SKM-1 treated with dmso at 0.1 percent for 144 hours (cell line): ENCODE data around the gene COL12A1.

Experiments
- DNase-seq: peaks from one replicate; lab custom pipeline; 2025; ENCODE audit not compliant: unreplicated experiment; lab: John Stamatoyannopoulos, UW

COL12A1 gene

DNA sequence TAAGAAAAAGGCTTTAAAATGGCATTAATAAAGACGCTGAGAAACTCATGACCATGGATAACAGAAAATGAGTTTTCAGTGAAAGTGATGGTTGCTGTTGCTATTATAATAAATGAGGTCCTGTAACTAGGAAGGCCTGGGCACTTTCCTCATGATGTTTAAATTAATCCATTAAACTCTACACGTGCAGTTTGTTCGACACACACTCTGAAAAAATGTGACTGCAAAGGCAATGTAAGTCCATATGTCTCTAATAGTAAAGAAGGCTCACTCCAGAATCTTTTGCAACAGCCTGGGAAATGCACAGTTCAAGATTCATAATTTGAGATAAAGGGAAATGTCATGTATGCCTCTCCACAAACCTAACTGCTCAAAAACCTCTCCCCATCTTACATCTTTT is 153.4 kb downstream of the COL12A1 start:
- DNase-seq, result no peak

DNA sequence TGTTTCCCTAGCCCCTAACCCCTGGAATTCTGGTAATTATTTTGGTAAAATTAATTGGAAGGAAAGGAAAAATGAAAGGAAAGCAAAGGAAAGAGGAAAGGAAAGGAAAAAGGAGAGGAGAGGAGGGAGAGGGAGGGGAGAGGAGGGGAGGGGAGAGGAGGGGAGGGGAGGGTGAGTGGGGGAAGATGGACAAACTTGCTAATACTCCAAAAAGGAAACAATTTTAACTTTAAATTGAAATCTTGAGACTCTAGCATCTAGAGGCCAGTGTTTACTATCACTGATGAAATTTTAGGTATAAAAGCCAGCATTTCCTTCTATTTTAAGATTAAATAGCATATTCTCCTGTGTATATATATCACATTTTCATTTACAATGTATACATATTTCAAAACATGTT is 156.5 kb downstream of the COL12A1 start:
- no peak for DNase-seq

DNA sequence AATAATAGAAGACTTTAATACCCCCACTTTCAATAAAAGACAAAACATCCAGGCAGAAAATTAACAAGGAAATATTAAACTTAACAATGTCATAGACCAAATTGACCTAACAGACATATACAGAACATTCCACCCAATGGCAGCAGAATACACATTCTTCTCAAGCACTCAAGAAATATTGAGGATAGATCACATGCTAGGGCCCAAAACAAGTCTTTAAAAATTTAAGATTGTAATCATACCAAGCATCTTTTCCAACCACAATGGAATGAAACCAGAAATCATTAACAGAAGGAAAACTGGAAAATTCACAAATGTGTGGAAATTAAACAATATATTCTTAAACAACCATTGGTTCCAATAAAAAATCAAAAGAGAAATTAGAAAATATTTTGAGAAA is 161.0 kb downstream of the COL12A1 start:
- DNase-seq, result no peak

DNA sequence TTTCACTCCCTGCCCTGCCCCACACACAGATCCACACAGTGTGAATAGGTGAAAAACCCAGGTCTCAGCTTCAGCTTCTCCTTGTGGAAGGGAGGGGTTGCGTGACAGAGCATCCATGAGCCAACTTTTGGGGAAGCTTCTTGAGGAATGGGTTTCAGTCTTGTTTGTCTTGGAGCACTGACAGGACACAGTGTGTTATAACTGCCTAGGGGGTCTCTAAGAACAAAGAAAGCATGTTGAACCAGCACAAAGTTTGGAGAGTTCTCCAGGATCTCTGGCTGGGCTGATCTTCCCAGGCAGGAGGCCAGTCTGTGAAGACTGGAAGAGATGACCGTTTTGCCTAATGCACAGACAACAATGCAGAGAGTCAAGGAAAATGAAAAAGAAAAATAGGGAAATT is 164.5 kb downstream of the COL12A1 start:
- no peak for DNase-seq
